Colon (tissue), 2 donors: ENCODE measurements around the gene NEBL.

Source experiments
- FAIRE-seq: peaks from 2 replicates; lab custom pipeline; 2012; peaks lifted over from hg19 to GRCh38; lab: Jason Lieb, UNC
- donor health status: control.
- donor health status: control.

The NEBL gene

DNA sequence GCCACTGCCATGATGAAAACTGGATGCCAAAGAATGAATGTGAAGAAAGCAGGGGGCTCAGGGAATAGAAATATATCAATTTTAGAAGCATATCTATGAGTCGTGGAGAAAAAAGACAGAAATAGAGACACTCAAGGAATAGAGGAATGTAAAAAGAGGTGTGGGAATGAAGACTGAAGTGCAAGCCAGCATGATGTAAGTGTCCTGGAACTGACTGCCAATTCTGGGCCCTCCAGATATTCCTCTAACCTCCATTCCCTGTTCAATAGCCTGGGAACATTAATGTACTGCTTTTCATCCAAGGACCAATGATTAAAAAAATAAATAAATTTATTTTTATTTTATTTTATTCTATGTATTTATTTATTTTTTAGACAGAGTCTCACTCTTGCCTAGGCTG, 40.6 kb downstream of the NEBL start:
- FAIRE-seq = no peak

DNA sequence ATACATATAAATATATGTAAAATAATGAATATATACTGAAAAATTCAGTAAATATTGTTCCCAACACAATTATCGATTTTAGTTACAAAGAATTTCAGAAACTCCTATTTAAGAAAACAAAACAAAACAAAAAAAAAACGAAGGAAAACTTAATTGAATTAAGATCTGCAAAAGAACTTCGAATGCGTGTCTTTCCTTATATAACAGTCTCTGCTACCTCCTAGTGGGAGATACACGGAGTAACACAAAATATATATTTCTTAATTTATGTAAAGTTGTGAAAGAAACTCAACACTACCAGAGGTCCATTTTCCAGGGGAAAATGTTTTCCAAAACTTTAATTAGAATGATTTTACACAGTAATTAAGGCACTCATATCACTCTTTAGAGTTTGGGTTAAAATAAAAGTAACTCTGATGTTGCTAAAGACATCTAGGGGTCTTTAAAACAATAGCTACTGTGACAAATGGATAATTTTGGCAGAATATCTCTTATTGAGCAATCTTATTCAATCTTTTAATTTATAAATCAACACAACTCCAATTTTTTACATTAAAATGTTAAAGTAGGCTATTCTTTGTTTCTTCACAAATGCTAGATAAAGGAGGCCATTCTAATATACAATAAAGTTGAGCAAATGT, 41.6 kb downstream of the NEBL start:
- FAIRE-seq = peak; percentile 58

DNA sequence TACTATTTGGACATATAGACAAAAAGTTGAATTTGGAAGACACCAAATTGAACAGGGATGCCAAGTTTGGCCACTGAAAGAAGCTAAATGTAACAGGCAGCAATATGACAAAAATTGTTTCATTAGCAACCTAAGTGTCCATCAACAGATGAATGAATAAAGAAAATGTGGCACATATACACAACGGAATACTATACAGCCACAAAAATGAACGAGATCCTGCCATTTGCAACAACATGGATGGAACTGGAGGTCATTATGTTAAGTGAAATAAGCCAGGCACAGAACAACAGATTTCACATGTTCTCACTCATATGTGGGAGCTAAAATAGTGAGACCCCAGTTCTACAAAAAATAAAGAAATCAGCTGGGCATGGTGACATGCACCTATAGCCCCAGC, 43.8 kb downstream of the NEBL start:
- no peak for FAIRE-seq

DNA sequence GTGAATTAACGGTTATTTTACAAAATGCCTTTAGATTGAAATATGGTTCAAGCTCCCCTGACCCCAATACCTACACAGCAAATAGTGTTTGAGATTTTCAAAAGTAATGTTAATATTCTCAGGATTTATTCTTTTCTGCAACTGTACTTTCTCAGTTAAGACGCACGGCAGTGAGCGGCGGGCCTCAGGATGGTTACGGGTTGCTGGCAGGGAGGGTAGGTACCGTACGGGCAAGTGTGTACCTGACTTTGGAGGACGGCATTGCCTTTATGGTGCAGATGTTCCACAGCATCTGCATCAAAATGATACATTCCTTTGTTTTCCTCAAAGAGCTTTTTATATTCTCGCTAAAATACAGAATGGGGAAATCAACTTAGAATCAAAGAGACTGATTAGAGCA, 44.8 kb downstream of the NEBL start:
- FAIRE-seq = no peak

DNA sequence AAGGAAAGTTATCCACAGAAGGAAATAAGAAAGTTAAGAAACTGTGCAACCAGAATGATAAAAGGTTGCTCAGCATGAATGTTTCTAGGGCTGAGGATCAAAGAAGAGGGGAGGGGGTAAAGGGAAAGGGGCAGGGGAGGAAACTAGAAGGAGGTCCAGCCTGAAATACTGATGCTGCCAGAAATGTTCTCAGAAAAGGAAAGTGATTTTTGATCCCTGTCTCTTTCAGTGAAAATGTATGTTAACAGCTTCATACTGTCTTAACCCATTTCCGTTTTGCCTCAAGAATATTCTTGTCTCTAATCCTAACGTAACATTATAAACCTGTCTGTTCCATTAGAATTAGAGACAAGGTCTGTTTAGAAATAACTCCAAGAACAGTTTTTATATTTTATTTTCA, 49.6 kb downstream of the NEBL start:
- no peak for FAIRE-seq

DNA sequence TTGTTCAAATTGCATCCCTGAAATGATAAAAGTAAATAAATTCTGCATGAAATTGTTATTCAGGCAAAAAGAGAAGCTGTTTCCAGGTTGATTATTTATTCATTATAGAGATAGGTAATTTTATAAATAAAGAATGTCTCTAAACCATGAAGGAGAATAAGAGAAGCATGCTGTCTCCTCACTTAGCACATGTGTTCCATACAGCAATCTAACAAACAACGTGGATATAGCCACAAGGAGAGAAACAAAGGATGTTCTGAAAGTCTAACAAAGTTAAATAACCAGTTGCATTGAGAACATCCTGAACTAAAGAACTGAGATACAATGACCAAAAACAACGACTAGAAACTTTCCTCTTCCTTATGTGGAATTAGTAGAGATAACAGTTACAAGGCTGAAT, 50.8 kb downstream of the NEBL start:
- no peak for FAIRE-seq

DNA sequence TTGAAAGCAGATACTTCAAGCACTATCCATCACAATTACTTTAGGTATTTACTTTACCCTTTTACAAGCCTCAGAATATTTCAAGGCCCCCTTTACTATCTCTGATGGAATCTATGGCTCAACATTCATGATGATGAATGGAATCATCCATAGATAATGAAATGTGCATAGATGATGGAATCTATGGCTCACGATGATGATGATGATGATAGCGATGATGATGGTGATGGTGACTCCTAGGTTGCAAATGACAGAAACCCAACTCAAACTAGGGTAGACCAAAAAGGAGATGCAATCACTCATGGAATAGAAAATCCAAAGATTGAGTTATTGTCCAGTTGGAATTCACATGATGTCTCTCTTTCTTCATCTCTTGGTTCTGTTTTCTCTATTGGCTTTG, 55.7 kb downstream of the NEBL start:
- FAIRE-seq = no peak

DNA sequence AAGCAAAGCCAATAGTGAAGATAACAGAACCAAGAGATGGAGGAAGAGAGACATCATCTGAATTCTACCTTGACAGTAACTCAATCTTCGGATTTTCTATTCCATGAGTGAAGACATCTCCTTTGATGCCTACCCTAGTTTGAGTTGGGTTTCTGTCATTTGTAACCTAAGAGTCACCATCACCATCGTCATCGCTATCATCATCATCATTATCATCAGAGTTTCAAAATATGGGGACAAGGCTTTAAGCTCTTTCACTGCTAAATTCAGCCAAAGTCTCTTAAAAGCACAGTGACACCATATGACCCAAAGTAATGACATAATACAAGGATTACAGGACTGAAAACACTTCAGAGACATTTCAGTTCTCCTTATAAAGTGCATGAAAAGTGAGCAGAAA, 57.2 kb downstream of the NEBL start:
- no peak for FAIRE-seq

DNA sequence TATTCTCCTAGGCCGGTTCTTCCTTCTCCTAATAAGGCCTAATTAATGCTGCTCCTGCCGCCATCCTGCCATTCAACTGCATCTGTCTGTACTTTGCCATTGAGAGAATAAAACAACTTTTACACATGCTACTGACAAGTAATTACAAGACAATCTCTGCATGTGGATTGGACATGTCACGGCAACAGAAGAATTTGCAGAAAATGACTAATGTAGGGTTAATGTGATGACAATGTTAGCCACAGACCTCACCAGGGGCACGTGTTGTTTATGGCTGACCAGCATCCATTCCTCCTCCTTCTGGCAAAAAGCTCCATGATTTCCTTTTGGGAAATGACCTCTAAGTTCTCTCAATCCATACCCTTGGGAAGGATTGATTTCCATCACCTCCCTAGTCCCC, 58.0 kb downstream of the NEBL start:
- FAIRE-seq = no peak

DNA sequence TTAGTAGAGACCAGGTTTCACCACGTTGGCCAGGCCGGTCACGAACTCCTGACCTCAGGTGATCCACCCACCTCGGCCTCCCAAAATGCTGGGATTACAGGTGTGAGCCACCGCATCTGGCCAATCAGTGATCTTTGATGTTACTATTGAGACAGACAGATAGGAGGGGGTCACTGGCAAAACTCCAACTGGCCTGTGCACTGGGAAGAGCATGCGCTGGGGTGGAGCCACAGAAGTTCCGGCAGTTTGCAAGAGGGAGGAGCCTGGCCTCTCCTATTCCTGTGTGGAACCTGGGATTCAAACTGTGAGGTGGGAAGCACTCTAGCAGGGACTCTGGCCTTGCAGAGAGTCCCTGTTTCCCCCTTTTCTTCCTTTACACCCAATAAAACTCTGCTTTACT, 60.7 kb downstream of the NEBL start:
- FAIRE-seq = no peak

DNA sequence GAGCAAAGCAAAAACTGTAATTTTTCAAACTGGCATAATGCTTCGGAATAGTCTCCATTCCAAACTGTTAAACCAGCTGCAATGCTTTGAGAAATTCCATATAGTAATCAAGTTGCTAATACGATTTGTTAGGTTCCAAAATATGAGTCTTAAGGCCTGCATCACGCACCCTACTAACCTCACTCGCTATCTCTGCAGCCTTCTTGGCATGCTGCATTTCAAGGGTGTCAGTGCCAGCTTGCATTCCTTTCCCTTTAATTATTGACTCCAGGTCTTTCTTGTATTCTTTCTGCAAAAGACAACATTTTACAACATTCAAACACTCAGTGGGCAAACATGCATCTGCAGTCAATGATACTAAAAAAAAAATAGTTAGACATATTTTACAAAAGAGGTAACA, 61.8 kb downstream of the NEBL start:
- no peak for FAIRE-seq

DNA sequence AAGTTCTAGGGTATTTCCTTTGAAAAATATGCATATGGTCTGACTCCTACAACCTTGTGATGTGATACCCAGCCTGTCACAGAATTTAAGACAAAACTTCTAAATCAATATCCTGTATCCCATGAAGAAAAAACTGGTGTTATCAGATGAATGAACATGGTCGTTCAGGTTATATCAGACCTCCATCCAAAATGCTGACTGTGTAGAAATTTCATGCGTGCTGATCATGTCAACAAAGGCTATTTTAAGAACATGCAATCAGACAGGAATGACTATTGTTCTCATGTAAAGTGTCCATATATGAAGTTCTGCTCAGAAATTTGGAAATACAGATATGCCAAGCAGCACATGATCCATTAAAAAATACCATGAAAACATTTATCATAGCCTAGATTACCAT, 62.3 kb downstream of the NEBL start:
- FAIRE-seq = no peak

DNA sequence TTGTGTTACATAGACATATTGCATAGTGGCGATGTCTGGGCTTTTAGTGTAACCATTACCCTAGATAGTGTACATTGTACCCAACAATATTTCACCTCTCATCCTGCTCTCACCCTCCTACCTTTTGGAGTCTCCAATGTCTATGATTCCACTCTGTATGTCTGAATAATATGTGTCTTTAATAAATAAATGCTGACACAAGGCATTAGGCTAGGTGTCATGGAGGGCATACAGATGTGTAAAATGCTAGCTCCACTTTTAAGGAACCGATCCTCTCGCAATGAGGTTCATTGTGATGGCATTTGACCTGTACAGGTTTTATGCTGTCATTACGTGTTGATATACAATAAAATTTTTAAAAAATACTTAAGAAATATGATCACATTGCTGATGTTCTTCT, 74.3 kb downstream of the NEBL start:
- FAIRE-seq = no peak

DNA sequence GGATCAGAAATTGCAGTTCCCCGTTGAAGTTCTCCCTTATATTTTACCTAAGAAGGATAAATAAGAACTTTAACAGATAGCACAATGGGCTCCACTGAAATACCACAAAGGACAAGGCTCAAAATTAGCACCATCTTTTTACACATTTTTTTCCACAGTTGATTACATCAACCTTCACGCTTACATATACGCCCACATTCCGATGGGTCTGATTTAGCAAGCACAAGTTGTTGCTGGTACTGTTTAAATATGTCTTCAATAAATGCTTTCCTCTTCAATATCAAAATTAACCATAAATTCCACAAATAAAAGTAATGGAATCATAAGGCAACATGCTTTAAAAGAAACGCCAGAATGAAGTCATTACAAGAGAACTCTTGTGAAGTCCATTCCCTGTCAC, 79.5 kb downstream of the NEBL start:
- no peak for FAIRE-seq

DNA sequence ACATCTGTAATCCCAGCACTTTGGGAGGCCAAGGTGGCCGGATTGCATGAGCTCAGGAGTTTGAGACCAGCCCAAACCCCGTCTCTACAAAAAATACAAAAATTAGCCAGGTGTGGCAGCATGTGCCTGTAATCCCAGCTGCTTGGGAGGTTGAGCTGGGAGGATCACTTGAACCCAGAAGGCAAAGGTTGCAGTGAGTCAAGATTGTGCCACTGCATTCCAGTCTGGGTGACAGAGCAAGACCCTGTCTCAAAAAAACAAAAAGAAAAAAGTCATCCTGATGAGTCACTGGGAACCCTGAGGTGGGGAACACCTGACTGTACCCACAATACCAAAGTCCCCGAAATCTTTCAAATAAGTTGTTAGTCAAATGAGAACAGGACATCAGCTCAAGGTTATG, 80.0 kb downstream of the NEBL start:
- no peak for FAIRE-seq

DNA sequence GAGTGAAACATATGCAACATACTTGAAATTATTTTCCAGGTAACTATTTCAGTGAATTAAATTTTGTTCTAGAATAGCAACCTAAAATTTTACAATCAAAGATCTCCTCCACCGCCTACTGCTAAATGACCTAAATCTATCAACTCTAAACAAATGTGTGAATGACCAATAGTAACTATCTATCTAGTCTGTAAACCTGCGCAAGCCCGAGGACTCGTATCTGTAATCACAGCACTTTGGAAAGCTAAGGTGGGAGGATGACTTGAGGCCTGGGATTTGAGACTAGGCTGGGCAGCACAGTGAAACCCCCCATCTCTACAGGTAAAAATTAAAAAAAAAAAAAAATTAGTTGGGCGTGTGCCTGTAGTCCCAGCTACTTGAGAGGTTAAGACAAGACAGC, 83.0 kb downstream of the NEBL start:
- no peak for FAIRE-seq

DNA sequence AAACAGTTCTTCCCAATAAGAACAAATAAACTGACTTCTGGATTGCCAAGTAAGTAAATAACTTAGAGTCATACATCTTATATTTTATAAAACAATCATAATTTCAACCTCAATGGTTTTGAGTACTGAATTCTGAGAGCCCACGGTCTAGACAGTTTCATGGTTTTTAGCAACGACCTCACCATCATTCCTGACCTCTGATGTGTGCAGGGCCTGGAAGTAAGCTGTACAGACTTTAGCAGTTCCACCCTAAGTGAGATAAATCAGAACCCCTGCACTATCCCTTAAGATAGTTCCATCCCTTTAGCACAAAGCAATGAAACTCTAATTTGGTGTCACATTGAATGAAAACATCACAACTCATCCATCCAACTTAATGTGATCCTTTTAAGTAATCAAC, 86.0 kb downstream of the NEBL start:
- no peak for FAIRE-seq

DNA sequence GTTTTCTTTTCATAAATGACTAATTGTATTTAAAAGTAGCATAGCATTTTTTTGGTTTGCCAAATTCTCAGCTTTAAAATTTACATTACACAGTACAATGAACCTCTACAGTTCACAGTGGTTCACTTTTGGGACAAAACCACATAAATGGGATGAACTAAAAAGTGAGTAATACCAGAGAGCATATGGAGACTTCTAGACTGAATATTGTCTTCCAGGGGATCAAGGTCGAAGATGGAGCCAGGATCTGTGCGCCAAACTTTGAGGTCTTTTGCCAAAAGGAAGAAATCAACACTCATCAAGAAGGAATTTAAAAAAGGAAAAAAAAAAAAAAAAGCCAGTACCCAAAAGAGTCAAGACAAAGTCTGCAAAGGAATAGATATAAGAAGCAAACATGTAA, 87.5 kb downstream of the NEBL start:
- no peak for FAIRE-seq

DNA sequence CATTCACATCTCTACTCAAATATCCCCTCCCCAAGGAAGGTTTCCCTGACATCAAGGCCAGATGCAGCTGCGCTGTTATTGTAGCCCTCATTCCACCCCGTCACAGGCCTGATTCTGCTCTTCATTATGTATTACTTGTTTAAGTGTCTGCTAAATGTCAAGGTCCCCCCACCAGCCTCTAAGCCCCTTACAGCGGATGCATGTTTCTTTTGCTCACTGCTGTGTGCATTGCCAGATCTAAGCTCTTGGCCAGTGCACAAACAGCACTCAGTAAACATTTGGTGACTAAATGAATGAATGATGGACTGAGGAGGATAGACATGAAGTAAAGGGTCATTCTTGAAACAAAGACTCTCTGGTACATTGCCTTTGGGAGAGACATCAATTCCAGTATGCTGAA, 90.6 kb downstream of the NEBL start:
- FAIRE-seq = no peak

DNA sequence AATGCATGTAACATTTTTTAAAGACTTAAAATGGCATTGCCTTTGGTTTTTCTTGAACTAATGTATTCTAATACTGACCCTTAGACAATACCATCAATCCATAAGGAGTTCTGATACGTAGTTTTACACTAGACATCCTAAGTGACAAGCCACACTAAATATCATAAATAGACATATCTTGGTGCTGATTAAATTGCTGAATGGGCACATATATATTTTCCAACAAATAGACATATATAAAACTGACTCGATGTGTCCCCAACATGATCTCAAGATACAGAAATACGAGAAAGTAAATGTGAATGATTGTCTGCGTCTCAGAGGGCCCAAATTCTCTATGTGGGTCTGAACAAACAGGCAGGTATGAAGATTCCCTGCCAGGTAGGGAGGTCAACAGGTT, 99.8 kb downstream of the NEBL start:
- no peak for FAIRE-seq

DNA sequence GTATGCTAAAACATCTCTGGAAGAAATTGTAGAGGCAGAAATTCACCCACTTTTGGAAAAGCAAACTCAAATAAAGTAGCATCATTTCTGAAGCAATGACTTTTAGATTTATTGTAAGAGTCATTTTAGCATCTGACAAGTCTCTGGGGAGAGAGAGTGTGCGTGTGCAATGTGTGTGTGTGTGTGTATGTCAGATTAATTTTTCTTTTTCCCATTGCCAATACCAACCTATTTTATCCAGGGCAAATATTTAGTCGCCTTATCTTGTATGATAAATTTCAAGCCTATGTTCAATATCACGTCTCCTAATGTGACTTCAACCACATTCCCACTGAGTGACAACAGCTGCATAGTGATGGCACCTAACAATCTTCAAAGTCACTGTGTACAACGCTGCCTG, 101.7 kb downstream of the NEBL start:
- no peak for FAIRE-seq

DNA sequence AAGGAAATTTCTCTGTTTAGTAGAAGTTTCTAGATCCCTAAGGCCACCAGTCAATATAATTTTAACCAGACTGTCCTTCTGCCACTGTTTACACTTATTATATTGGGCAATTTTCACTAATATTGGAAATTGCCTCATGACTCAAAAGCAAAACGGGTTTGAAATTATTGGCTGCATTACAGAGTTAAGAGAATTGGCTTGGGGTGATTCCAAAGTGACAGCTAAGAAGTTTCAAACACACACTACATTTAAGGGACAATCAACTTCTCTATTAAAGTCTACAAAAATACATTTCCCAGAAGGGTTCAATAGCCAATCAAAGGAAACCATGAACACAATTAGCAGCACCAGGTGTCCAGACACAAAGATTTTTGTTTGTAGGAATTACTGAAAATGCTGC, 111.9 kb downstream of the NEBL start:
- no peak for FAIRE-seq

DNA sequence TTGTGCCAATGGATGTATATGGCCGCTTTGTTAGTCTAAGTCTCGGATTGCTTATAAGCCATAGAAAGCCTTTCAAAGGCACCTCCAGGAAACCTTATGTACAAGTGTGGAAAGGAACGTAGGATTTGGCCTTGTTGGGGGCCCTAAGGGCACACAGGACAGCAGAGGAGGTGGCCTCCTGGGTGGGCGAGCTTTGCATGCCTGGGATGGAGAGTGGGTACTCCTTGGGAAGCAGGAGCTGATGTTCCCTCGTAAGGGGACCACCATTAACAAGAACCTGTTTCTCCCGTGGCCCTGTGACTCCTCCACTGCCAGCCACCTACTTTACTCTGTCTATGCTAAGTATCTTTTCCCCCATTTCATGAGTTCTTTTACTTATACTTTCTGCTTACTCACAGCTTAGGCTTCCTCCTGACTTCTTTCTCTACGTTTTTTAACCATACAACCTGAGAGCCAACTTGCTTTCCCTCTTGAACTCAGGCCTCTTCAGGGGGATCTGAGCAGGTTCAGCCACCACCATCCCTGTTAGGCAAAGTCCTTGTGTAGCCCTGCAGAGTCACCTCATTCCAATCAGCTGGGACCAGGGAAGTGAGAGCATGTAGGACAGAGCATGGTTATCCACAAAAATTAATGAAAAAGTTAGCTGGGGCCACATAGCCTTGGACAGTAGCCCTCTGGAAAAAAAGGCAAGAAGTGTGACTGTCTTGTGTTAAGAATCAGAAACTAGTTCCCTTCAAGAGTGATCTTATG, 118.9 kb downstream of the NEBL start:
- FAIRE-seq = no peak

DNA sequence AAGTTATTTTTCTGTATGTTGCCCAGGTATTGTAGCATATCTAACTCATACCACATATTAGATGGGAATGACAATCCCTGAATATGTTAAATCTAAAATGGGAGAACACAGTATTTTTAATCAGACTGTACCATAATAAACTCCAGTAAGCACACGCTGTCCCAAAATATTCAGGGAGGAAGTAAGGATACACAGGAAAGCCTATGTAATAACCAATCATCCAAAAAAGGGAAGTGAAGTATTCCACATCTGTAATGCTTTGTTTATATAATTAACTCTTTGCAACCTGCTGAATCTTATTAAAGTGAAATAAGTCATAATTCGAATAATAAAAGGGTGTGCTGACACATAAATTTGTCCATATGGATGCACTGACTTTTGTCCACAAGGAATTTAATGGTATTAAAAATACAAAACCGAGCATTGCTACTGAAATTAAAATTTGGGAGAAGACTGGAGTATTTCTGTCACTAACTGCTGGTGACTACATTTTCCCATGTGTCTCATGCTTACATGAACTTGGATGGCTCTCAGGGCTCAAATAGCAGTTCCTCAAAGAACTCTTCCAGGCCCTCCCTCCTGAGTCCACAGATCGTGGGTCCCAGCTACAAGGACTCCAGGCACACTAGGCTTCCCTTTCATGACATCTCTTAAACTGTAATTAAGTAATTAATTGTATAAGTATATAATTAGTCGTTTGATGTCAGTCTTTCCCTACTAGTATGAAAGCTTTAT, 120.6 kb downstream of the NEBL start:
- no peak for FAIRE-seq
